ENCODE measurements around the gene TOR4A.

Gene TOR4A

DNA sequence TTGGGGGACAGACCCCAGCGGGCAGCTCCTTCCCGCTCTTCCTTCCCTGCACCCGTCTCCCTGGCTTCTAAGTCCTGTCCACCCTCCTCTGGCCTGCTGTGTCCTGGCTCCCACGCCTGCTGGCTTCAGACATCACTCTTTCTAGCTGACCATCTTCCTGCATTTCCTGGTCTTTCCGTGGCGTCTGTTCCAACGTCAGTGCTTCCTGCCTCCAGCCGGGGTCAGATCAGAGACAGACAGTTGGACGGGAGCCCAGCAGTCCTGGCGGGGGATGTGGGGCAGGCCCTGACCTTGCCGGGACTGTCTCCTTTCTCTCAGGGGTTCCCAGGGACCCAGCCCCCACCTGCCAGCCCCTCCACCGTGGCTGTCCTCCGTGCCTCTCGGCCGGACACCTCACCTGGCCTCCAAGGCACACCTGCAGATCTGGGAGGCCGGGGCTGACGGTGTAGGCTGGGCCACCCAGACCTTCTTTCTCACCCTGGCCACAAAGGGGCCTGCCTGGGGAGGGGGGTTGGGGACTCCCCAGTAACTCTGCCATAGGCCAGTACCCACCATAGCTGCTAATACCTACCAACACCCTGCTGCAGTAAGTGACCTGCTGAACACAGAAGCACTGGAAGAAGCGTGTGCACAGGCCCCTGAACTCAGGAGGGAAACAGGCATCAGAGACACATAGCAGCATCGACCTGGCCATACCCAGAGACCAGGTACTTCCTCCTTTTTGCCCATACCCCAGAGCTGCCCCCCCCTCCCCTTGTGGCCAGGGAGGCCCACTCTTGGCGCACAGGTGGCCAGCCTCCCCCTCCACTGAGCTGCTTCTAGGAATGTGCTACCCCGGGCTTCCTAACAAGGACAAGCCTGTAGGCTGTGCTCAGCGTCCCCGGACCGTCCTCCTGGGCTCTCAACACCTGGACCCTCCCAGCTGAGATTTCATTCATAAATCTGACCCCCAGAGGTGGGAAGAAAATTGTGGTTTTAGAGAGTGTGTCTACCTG, 19.4 kb downstream of the TOR4A start:
- no peak for DNase-seq

- no peak for DNase-seq
These were observed 20.4 kb downstream of the TOR4A start for GRCh38 chr9:137297966-137298365.

DNA sequence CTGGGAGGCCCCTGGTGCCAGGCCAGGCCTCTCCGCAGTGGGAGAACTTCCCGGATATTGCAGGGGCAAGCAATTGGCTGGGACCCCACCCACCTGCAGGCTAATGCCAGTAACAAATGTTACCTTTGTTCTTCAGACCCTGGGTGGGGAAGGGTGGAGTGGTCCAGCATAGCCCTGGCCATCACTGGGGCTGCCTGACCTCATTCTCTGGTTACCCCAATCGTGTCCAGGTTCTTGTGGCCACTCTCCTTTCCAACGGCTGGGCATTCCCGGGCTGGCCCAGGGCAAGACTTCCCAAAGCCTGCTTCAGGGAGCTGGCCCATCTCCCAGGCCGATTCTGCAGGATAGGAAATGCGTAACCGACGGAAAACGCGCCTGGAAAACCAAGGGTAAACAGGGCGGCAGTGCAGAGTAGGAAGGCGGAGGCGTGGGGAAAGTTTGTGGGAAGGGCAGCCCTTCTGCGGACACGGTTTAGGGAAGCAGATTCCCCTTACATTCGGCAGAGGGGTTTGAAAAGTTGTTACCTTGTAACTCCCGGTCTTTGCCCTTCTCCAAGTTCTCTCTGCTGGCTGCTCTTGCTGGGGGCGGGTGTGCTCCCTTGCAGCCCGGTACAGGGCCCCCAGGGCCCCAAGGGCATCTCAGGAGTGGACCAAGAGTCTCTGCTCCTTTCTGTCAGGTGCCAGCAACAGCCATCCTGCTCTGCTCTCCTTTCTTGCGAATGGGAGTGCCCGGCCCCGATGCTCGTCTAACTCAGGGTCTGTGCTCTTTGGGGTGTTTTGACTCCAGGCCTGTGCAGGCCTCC, 21.1 kb downstream of the TOR4A start:
- no peak for DNase-seq

GRCh38 chr9:137299203-137299565, 21.7 kb downstream of the TOR4A start:
- no peak for DNase-seq

GRCh38 chr9:137299938-137300337, 22.4 kb downstream of the TOR4A start:
- DNase-seq = no peak

DNA sequence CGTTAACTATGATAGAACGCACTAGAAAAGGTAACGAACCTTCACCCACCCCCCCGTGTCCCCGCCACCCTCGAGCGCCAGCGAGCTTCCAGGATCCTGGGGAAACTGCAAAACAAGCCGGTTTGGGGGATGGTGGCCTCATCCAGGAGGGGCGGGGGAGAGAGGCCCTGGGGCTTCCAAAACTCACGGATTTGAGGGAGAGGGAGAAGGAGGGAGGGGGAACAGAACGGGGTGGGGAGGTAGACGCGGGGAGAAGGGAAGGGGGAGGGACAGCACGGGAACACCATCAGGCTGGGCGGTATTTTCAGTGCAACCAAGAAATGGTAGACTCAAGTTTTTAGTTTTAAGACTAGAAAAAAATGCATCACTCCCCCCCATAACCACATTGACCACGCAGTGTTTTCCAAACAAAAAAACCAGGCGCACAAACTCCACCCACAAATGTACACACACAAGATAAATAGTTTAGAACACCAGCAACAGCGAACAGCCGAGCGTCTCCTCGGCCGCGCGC, 23.1 kb downstream of the TOR4A start:
- DNase-seq = no peak

DNA sequence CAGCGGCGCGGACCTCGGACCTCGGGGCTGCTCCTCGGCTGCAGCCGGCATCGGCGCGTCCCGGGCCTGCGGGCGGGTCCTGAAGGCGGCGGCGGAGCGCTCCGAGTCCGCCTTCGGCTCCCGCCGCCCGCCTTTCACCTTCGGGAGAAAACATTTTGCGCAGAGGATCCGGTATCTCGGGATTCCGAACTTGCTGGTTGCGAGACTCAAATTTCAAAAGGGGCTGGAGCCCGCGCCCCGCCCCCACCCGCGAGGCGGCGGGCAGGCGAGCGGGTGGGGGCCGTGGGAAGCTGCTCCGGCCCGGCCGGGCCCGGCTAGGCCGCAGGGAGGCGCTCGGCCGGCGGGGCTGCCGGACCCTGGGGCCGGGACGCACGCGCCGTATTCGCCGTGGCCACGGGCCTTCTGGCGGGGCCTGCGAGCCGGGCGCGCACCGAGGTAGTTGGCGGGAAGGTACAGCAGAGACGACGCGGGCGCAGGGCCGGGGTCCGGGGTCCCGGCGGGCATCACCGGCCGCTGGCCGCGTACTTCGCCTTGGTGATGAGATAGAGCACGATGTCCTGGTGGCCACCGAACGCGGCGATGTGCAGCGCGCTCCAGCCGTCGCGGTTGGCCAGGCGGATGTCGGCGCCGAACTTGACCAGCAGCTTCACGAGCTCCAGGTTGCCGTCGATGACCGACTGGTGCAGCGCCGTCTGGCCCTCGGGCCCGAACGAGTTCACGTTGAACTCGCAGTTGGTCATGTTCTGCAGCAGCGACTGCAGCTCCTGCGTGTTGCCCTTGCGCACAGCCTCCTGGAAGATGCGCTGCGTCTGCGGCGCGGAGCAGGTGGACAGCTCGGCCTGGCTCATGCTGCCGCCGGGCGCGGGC, 23.8 kb downstream of the TOR4A start:
- peak; percentile 43 for DNase-seq

DNA sequence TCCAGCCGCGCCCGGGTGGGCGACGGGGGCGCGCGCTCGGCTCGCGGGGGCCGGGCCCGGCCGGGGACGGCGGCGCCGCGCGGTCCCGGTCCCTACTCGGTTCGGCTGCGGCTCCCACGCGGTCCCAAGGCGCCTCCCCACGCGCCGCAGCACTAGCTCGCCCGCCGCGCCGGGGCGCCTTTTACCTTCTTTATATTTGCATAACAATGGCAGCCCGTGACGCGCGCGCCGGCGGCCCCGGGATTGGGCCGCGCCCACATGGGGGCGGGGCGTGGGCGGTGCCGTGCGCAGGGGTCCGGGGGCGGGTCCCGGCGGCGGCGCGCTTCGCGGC, 24.6 kb downstream of the TOR4A start, which contains the start of gene NRARP:
Gene NRARP, minus strand, starts transcription at position 154 of the 331 bp plus-strand sequence. CDS start 343 bp downstream, outside the sequence.
- peak; percentile 95 for DNase-seq

DNA sequence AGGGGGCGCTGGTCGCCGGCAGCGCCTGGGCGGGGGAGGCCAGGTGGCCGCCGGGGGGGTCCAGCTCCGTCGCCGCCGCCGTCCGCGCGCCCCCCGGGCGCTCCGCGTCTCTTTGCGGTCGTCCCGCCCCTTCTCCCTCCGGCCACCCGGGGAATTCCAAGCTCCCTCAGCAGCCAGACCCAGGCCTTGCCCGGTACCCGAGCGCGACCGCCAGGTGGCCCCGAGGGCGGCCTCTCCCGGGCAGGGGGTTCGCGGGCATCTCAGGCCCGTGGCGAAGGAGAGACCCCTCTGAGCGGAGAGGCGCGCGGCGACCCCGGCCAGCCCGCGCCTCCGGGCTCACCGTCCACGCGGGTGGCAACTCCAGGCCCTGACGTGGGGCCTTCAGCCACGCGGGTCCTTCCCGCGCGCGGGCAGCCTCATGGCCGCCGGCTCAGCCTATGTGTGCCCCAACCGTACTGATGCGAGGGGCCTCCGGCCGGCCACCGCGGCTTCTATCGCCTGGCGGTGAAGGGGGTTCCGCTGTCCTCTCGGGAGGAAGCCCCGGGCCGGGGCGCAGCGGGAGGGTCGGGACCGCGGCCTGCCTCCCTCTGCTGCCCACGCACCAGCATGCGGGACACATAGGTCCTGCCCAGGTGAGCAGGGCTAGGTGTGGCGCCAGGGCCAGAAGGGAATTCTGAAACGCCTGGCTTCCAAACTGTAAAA, 25.1 kb downstream of the TOR4A start:
- no peak for DNase-seq

DNA sequence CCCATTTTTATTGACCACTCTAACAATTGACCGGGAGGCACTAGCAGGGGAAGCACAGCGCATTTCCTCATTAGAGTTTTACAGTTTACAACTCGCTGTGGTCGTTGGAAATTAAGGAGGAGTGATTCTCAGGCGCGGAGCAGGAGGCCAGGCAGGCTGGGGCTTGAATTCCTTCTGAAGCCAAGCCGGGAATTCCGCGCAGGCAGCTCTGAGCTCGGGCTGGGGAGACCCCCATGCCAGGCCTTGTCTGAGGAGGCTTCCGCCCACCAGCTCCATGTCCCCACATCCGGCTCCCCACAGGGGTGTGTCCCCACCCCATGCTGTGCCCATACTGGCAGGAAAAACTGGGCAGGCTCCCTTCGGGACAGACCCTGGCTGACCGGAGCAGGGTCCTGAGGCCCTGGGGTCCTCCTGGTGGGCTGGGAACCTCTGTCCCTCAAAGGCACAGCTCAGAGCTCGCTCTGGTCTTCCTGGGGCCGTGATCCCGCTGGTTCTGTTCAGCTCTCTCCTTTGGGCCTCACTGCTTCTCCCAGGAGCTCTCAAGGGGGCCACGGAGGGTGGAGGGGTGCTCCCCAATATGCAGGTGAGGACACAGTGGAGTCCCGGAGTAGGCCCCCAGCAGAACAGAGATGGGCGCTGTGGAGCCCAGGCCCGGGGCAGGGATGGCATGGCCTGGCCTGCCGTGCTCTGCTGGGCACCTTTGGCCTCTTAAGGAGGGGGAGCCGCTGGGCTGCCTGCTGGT, 25.8 kb downstream of the TOR4A start:
- no peak for DNase-seq

DNA sequence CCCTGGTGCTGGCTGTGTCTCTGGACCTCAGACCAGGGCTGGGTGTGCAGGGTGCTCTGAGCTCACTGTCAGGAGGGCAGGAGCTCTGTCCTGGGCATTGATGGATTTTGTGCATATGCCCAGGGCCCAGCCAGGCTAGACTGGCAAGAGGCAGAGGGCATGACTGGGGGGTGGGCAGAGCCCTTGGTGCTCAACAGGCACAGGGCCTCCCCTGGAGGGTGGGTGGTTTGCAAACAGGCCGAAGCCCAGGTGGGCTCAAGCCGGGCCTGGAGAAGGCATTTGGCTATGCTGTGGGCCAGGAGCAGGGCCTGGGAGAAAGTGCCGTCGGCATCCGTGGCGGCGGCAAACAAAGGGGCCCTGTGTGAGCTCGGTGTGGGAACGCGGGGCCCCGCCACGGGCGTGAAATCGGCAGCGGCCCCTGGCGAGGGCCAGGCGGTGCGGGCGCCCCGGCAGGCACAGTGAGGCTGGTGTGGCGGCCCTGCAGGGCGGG, 26.4 kb downstream of the TOR4A start:
- no peak for DNase-seq

- no peak for DNase-seq
These were observed 27.0 kb downstream of the TOR4A start for GRCh38 chr9:137304383-137305059.

DNA sequence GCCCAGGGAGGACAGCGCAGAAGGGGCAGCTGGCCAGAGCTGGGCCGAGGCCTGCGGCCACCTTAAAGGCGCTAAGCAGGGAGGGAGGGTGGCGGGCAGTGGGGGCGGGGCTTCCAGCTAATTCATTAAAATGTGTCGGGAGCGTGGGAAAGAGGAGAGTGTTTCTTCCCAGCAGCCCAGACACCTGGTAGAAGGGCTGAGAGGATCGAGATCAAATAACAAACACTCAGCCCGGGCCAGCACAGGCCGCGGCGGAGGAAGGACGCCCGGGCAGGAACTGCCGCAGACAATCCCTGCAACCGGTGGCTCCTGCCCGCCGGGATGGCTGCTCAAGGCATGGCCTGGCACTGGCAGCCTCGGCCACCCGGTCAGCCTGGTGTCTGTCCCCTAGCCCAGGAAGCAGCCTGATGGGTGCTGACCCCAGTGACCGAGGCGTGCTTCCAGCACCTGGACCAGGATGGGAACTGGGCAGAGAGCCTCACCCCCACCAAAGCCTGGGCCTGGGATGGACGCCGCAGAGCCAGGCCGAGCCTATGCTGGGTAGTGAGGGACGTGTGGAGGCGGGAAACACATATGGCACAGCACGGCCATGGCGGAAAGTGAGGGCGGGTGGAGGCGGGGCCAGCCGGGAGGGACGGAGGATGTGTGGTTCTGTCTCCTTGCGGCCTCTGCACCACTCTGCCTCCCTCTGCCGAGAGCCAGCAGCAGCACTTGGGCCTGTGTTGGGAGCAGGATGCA, 27.7 kb downstream of the TOR4A start:
- peak; percentile 64 for DNase-seq

GRCh38 chr9:137305798-137306065, 28.2 kb downstream of the TOR4A start:
- no peak for DNase-seq

DNA sequence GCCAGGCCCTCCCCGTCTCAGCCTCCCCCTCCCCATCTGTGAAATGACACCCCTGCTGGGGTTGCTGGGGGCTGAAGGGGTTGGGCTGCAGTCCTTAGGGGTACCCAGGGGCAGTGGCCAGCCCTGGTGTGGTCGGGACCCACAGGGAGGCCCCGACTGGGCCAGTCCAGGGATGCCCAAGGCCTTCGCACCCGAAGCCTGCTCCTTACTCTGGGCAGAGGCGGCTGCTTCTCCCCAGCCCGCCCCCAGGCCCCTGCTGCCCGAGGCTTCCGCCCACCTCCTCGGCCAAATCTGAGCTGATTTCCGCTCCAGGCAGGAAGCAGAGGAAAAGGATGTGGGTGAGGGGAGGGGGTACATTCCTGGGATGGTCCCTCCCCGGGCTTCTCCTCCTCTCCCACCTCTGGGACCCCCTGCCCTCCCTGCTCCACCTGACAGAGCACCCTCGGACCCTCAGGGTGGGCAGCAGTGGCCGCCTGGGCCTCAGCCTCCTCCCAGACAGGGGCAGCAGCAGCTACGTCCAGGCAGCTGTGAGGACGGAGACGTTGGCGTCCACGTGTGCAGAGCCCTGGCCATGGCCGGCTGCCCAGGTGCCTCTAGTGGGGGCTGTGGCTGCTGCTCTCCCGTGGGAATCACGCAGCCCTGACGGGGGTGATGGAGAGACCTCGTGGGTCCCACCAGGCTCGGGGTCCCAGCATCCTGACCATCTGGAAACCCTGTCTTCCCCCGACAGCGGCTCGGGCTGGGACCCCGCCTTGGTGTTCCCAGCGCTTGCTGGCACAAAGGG, 28.7 kb downstream of the TOR4A start:
- no peak for DNase-seq

- no peak for DNase-seq
These were observed 29.3 kb downstream of the TOR4A start for GRCh38 chr9:137306850-137307254.

- no peak for DNase-seq
These were observed 29.9 kb downstream of the TOR4A start for GRCh38 chr9:137307255-137308056.

GRCh38 chr9:137308057-137308619, 30.6 kb downstream of the TOR4A start:
- DNase-seq = no peak

Measured in stimulated activated CD4-positive, alpha-beta T cell treated with anti-CD3 and anti-CD28 coated beads, Interleukin-4, amount 100 ng/mL, for 1 hour (primary cell).